ENCODE measurements around the gene TBCD.
A peak's percentile ranks its signal among the peaks of the same experiment; 100 is the strongest.

The TBCD gene

GRCh38 chr17:82729479-82730260 is 22.2 kb upstream of the TBCD start:
- no peak for DNase-seq (ENCODE audit: low spot score)
- no peak for TF ChIP-seq CTCF (IDR thresholded peaks at IDR 0.05; ENCODE audit: extremely low read depth, insufficient read depth, missing control alignments)
- in situ Hi-C loops (cut with MboI; ENCODE audit: low pct_unique_long_range_greater_than_20kb, low sequenced_read_pairs, unreplicated experiment) = no loop called here

GRCh38 chr17:82732118-82732743 is 19.6 kb upstream of the TBCD start:
- in situ Hi-C loops (cut with MboI; ENCODE audit: low pct_unique_long_range_greater_than_20kb, low sequenced_read_pairs, unreplicated experiment) = no loop called here
- no peak for TF ChIP-seq CTCF (IDR thresholded peaks at IDR 0.05; ENCODE audit: extremely low read depth, insufficient read depth, missing control alignments)
- DNase-seq (ENCODE audit: low spot score) = no peak

GRCh38 chr17:82734987-82735866 is 16.6 kb upstream of the TBCD start, which contains the start of gene FN3K:
Gene FN3K, plus strand, starts transcription at chr17:82735615. Its CDS starts 22 bp downstream, at chr17:82735637.
- DNase-seq (ENCODE audit: low spot score) = peak; percentile 36
- no peak for TF ChIP-seq CTCF (IDR thresholded peaks at IDR 0.05; ENCODE audit: extremely low read depth, insufficient read depth, missing control alignments)
- in situ Hi-C loops (cut with MboI; ENCODE audit: low pct_unique_long_range_greater_than_20kb, low sequenced_read_pairs, unreplicated experiment) = no loop called here

- in situ Hi-C loops (cut with MboI; ENCODE audit: low pct_unique_long_range_greater_than_20kb, low sequenced_read_pairs, unreplicated experiment) = no loop called here
- no peak for DNase-seq (ENCODE audit: low spot score)
- no peak for TF ChIP-seq CTCF (IDR thresholded peaks at IDR 0.05; ENCODE audit: extremely low read depth, insufficient read depth, missing control alignments)
Observed at GRCh38 chr17:82736511-82737185, 15.2 kb upstream of the TBCD start.

GRCh38 chr17:82737967-82738877 is 13.6 kb upstream of the TBCD start:
- no peak for DNase-seq (ENCODE audit: low spot score)
- in situ Hi-C loops (cut with MboI; ENCODE audit: low pct_unique_long_range_greater_than_20kb, low sequenced_read_pairs, unreplicated experiment) = no loop called here
- TF ChIP-seq CTCF (IDR thresholded peaks at IDR 0.05; ENCODE audit: extremely low read depth, insufficient read depth, missing control alignments) = no peak

All from GM13977 (cell line).